ENCODE measurements around the gene EFR3B. TPM values are rescaled to one million over a fixed set of nuclear protein-coding genes. Genes with fewer than 3 reads are reported as not detected.

Gene EFR3B
- total and polyA plus RNA-seq, 8 donors: 0.23 to 1.0 (median 0.49) TPM

DNA sequence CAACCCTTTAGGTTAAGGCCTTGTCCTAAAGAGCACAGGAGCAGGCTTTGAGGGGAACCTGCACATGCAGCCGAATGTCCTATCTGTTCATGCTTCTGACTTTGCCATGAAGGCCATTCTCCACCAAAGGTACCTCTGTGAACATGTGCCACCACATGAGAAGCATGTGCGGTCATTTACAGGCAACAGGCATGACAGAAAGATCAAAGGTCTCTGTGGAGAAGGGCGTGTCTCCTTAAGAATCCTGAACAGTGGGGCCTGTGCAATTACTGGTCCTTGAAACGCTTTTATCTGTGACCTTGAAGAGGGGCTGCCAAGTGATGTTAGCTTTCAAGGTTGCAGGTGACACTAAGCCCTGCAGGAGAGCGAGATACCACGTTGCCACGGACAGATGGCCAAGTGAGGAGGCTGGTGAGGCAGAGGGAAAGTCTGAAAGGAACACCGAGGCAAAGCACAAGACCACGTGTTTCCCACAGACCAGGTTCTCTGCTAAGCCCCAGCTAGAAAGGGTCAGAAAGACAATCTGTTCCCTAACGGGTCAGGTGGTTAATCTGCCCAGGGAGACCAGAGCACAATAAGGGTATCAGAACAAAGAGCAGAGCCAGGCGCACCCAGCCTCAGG, 146.0 kb downstream of the EFR3B start:
- peak in 1 of 6 donors; percentile 8 for DNase-seq
- Histone ChIP-seq H3K36me3 (no peaks in the 10 kb centered on the region), H3K4me1 (peaks cover 0 to 14% (median 5%) of the 10 kb centered on the region in 3 donors), H3K4me3 (no peak overlapping the region), H3K27ac (no peak overlapping the region), H3K27me3 (no peaks in the 10 kb centered on the region), H3K9me3 (no peaks in the 10 kb centered on the region)
- peak in 2 of 4 donors; percentile 8 to 19 for ATAC-seq
- intact Hi-C loops (cut with DNase I): no loop called here
- FAIRE-seq: no peak
- TF ChIP-seq CTCF (IDR thresholded peaks at IDR 0.05): no peak
- 40 to 55% methylated on average over 11 of the region's 11 CpGs for WGBS, 2 donors

- Histone ChIP-seq H3K27ac (no peak overlapping the region), H3K27me3 (no peaks in the 10 kb centered on the region), H3K4me3 (no peak overlapping the region), H3K9me3 (no peaks in the 10 kb centered on the region), H3K36me3 (no peaks in the 10 kb centered on the region), H3K4me1 (peaks cover 0 to 14% (median 5%) of the 10 kb centered on the region in 3 donors)
- no peak for TF ChIP-seq CTCF (IDR thresholded peaks at IDR 0.05)
- no peak for DNase-seq
- no peak for FAIRE-seq
- no peak for ATAC-seq
- intact Hi-C loops (cut with DNase I): no loop called here
- WGBS, 2 donors: 81 to 87% methylated on average over 4 of the region's 4 CpGs
These were observed 146.5 kb downstream of the EFR3B start for GRCh38 chr2:25188405-25188804.

DNA sequence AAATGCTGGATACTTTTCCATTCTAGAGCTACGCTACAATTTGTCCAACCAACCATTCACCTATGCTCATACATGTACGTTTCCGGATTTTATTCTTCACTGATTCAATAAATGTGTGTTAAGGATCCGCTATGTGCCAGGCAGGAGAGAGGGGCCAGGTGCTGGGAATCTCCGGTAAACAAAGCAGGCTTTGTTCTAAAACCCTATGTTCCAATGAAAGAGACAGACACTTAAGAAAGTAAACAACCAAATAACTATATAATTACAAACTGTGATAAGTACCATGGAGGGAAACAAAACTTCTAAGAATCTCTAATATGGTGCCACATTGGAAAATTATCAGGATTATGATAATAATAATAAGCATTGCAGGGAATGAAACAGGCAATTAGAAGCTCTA, 148.7 kb downstream of the EFR3B start:
- TF ChIP-seq CTCF (IDR thresholded peaks at IDR 0.05): no peak
- no peak for FAIRE-seq
- no peak overlapping the region for H3K4me3 ChIP-seq
- no peaks in the 10 kb centered on the region for H3K9me3 ChIP-seq
- 50 to 57% methylated on average over 5 of the region's 5 CpGs for WGBS, 2 donors
- intact Hi-C loops (cut with DNase I): no loop called here
- no peak for DNase-seq
- peaks cover 0 to 9% (median 6%) of the 10 kb centered on the region in 3 donors for H3K4me1 ChIP-seq
- no peak for ATAC-seq
- no peaks in the 10 kb centered on the region for H3K27me3 ChIP-seq
- no peaks in the 10 kb centered on the region for H3K36me3 ChIP-seq
- no peak overlapping the region for H3K27ac ChIP-seq

- peak overlapping the region in 1 of 4 donors; percentile 37 for H3K27ac ChIP-seq
- intact Hi-C loops (cut with DNase I): no loop called here
- no peak overlapping the region for H3K4me3 ChIP-seq
These were observed 152.8 kb downstream of the EFR3B start for GRCh38 chr2:25194576-25195122.

More at GRCh38 chr2:25194576-25195122, 152.8 kb downstream of the EFR3B start:
- ATAC-seq (peak; percentile 65 to 80 (median 72)), DNase-seq (peak; percentile 30 to 82 (median 57)), FAIRE-seq (no peak)
- TF ChIP-seq CTCF (IDR thresholded peaks at IDR 0.05): no peak
- no peaks in the 10 kb centered on the region for H3K27me3 ChIP-seq
- 41 to 47% methylated on average over 9 of the region's 9 CpGs for WGBS, 2 donors
- no peaks in the 10 kb centered on the region for H3K36me3 ChIP-seq
- H3K9me3 ChIP-seq: no peaks in the 10 kb centered on the region
- peaks cover 3 to 9% (median 9%) of the 10 kb centered on the region in 3 donors for H3K4me1 ChIP-seq
